Neural cell (in vitro differentiated cells): ENCODE measurements around the gene MAD1L1. TPM values are rescaled to one million over a fixed set of nuclear protein-coding genes. Genes with fewer than 3 reads are reported as not detected.

Experiments used
- H2AFZ ChIP-seq: fragments of 200-600, 300-800 bp; sonication (generic), shearing (Covaris generic); 2 replicates; pipeline ENCODE4 v1.6.0; 2014; ENCODE audit warnings: low read depth, mild to moderate bottlenecking, antibody characterized with exemption, low read length, moderate library complexity
- H3F3A ChIP-seq: fragments of 200-600 bp; shearing (Covaris generic); 2 replicates; pipeline ENCODE4 v1.6.1; 2016; ENCODE audit warnings: mild to moderate bottlenecking, moderate library complexity, mixed read lengths, antibody characterized with exemption, low read length; ENCODE audit not compliant: insufficient read depth, poor library complexity, severe bottlenecking
- H3K27ac ChIP-seq: fragments of 200-600, 300-800 bp; sonication (generic), shearing (Covaris generic); 2 replicates; pipeline ENCODE4 v1.5.1; 2014; ENCODE audit warnings: mild to moderate bottlenecking, low read length, moderate library complexity
- H3K27me3 ChIP-seq: fragments of 300-800, 200-600 bp; sonication (generic), shearing (Covaris generic); 2 replicates; pipeline ENCODE4 v1.6.0; 2014; ENCODE audit warnings: mild to moderate bottlenecking, low read depth, low read length, moderate library complexity; ENCODE audit not compliant: insufficient read depth
- H3K36me3 ChIP-seq: fragments of 300-800, 200-600 bp; sonication (generic), shearing (Covaris generic); 2 replicates; pipeline ENCODE4 v1.5.1; 2014; ENCODE audit warnings: mild to moderate bottlenecking, antibody characterized with exemption, low read length, moderate library complexity; ENCODE audit not compliant: insufficient read depth
- H3K4me2 ChIP-seq: fragments of 300-800, 200-600 bp; sonication (generic), shearing (Covaris generic); 2 replicates; pipeline ENCODE4 v1.6.0; 2014; ENCODE audit warnings: mild to moderate bottlenecking, low read length
- H3K4me3 ChIP-seq: fragments of 300-800, 200-600 bp; sonication (generic), shearing (Covaris generic); 2 replicates; pipeline ENCODE4 v1.5.1; 2014; ENCODE audit warnings: mild to moderate bottlenecking, low read length, moderate library complexity
- H3K79me2 ChIP-seq: fragments of 200-600 bp; shearing (Covaris generic); replicated peaks from 2 replicates; pipeline ENCODE4 v1.6.0; 2014; ENCODE audit warnings: mild to moderate bottlenecking, low read length, moderate library complexity; ENCODE audit not compliant: insufficient read depth
- H3K9ac ChIP-seq: fragments of 300-800, 200-600 bp; sonication (generic), shearing (Covaris generic); 2 replicates; pipeline ENCODE4 v1.6.1; 2016; ENCODE audit warnings: mild to moderate bottlenecking, low read length, mixed read lengths
- H3K9me2 ChIP-seq: fragments of 200-600 bp; shearing (Covaris generic); 2 replicates; pipeline ENCODE4 v1.6.1; 2016; ENCODE audit warnings: mild to moderate bottlenecking, low read length, mixed read lengths; ENCODE audit not compliant: insufficient read depth
- H3K9me3 ChIP-seq: fragments of 200-600, 300-800 bp; sonication (generic), shearing (Covaris generic); 2 replicates; pipeline ENCODE4 v1.6.1; 2016; ENCODE audit warnings: mild to moderate bottlenecking, mixed run types, low read length, moderate library complexity, mixed read lengths
- H4K20me1 ChIP-seq: fragments of 200-600 bp; shearing (Covaris generic); 2 replicates; pipeline ENCODE4 v1.6.1; 2016; ENCODE audit warnings: mild to moderate bottlenecking, mixed run types; ENCODE audit not compliant: insufficient read depth
- CTCF ChIP-seq: fragments of 450-650 bp; IDR thresholded peaks from 2 replicates; pipeline ENCODE4 v1.5.1; 2014; ENCODE audit warnings: antibody characterized with exemption, mild to moderate bottlenecking, moderate library complexity; ENCODE audit not compliant: poor library complexity, severe bottlenecking
- EP300 ChIP-seq: fragments of 450-650 bp; conservative IDR thresholded peaks from 2 replicates; pipeline ENCODE4 v1.6.1; 2014; ENCODE audit warnings: antibody characterized with exemption, mild to moderate bottlenecking, moderate library complexity; ENCODE audit not compliant: poor library complexity, severe bottlenecking
- EZH2 ChIP-seq: fragments of 200-600, 300-800 bp; shearing (Covaris generic), sonication (generic); IDR thresholded peaks from 2 replicates; pipeline ENCODE4 v1.6.1; 2014; ENCODE audit warnings: antibody characterized with exemption, low read length, borderline replicate concordance, mild to moderate bottlenecking; ENCODE audit not compliant: insufficient read depth, poor library complexity, severe bottlenecking
- MXI1 ChIP-seq: fragments of 450-650 bp; conservative IDR thresholded peaks from 2 replicates; pipeline ENCODE4 v1.6.1; 2014; ENCODE audit warnings: antibody characterized with exemption, mild to moderate bottlenecking; ENCODE audit not compliant: poor library complexity, severe bottlenecking
- POLR2AphosphoS5 ChIP-seq: IDR thresholded peaks from 2 replicates; pipeline ENCODE4 v1.6.1; 2012
- RAD21 ChIP-seq: fragments of 450-650 bp; conservative IDR thresholded peaks from 2 replicates; pipeline ENCODE4 v1.6.1; 2014; ENCODE audit warnings: antibody characterized with exemption, mild to moderate bottlenecking, moderate library complexity
- REST ChIP-seq: IDR thresholded peaks from 2 replicates; pipeline ENCODE4 v1.6.1; 2012; ENCODE audit warnings: borderline replicate concordance
- SMC3 ChIP-seq: fragments of 450-650 bp; conservative IDR thresholded peaks from 2 replicates; pipeline ENCODE4 v1.6.1; 2014; ENCODE audit warnings: antibody characterized with exemption, mild to moderate bottlenecking, moderate library complexity; ENCODE audit not compliant: poor library complexity
- TAF1 ChIP-seq: IDR thresholded peaks from 2 replicates; pipeline ENCODE4 v1.6.1; 2012; ENCODE audit warnings: low read depth
- polyA plus RNA-seq: library from polyadenylated mRNA; depleted of rRNA; stranded (reverse); fragments of >200 nt; gene quantifications from 2 replicates; pipeline ENCODE4 v1.2.3, GENCODE V29; 2014

The MAD1L1 gene
- polyA plus RNA-seq, 1 donor from 2014 or later: 31.4 TPM

- Histone ChIP-seq H3K36me3 (no peaks in the 10 kb centered on the region), H3K9me2 (no peaks in the 10 kb centered on the region), H3K9me3 (no peaks in the 10 kb centered on the region)
These were observed 26.7 kb upstream of the MAD1L1 start for GRCh38 chr7:2259480-2259879.

GRCh38 chr7:2258661-2259365 lies 26.1 kb upstream of the MAD1L1 start:
- Histone ChIP-seq H3K9me3 (no peaks in the 10 kb centered on the region), H3K27ac (no peak overlapping the region), H3K4me2 (no peak overlapping the region), H3K27me3 (no peaks in the 10 kb centered on the region), H3K4me3 (no peak overlapping the region), H3K9me2 (no peaks in the 10 kb centered on the region), H2AFZ (no peak overlapping the region), H4K20me1 (no peaks in the 10 kb centered on the region), H3K36me3 (no peaks in the 10 kb centered on the region), H3F3A (no peaks in the 10 kb centered on the region), H3K79me2 (no peaks in the 10 kb centered on the region), H3K9ac (no peak overlapping the region)
- no peak for TF ChIP-seq EZH2
- no peak for TF ChIP-seq SMC3
- no peak for TF ChIP-seq REST
- TF ChIP-seq CTCF: no peak
- no peak for TF ChIP-seq RAD21

More at GRCh38 chr7:2259480-2259879, 26.7 kb upstream of the MAD1L1 start:
- no peak overlapping the region for H3K4me3 ChIP-seq
- no peak overlapping the region for H2AFZ ChIP-seq
- no peaks in the 10 kb centered on the region for H3K27me3 ChIP-seq
- no peaks in the 10 kb centered on the region for H3F3A ChIP-seq
- no peak overlapping the region for H3K4me2 ChIP-seq
- H3K79me2 ChIP-seq: no peaks in the 10 kb centered on the region
- no peaks in the 10 kb centered on the region for H4K20me1 ChIP-seq
- no peak overlapping the region for H3K27ac ChIP-seq
- H3K9ac ChIP-seq: no peak overlapping the region
- TF ChIP-seq CTCF (no peak), EZH2 (no peak), SMC3 (no peak), EP300 (no peak), REST (no peak), TAF1 (no peak), MXI1 (no peak), RAD21 (no peak), POLR2AphosphoS5 (no peak)
